Frontal cortex (tissue), 4 donors: ENCODE data around the gene TSEN54. TPM values are rescaled to one million over a fixed set of nuclear protein-coding genes. Genes with fewer than 3 reads are reported as not detected.

Experiments used
- DNase-seq, 2 donors: peaks; one replicate each; pipeline ENCODE4 v3.0.0; 2012; ENCODE audit warnings: low spot score in 2 of 2
- FAIRE-seq: peaks from 2 replicates; lab custom pipeline; 2012; peaks lifted over from hg19 to GRCh38; lab: Jason Lieb, UNC
- total RNA-seq: library from RNA; depleted of rRNA; stranded (reverse); fragments of >200 nt; gene quantifications from one replicate; pipeline ENCODE4 v1.2.3, GENCODE V29; 2014
- donor health status: control.
- donor health status: control.
- donor health status: control.

The TSEN54 gene
- total RNA-seq, 1 donor from 2014 or later: 11.4 TPM

DNA sequence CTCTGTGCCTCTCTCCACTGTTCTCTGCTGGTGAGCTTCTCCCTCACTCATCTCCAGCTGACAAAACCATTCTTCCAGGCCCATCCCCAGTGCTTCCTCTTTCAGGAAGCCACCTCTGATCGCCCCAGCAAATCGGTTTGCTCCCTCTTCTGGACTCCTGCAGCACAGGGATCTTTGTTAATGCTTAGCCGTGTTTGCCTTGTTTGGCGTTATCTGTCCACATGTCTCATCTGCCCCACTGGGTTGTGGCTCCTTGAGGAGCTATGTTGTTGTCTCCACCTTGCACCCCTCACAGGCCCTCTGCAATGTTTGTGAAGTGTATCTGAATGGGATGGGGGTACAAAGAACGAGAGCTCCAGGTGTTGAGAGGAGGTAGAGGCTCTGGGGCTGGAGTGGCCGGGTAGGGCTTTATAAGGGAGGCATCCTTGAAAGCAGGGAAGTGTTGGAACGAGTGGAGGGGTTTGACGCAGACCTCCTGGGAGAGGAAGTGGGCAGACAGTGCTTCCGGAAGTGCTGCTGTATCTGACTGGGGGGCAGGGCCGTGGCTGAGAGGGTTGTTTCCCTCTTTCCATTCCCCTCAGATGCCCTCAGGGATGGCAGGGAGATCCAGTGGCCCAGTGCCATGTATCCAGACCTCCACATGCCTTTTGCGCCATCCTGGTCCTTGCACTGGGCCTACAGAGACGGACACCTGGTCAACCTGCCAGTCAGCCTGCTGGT lies 28.8 kb upstream of the TSEN54 start:
- FAIRE-seq (no peak), DNase-seq (no peak)

DNA sequence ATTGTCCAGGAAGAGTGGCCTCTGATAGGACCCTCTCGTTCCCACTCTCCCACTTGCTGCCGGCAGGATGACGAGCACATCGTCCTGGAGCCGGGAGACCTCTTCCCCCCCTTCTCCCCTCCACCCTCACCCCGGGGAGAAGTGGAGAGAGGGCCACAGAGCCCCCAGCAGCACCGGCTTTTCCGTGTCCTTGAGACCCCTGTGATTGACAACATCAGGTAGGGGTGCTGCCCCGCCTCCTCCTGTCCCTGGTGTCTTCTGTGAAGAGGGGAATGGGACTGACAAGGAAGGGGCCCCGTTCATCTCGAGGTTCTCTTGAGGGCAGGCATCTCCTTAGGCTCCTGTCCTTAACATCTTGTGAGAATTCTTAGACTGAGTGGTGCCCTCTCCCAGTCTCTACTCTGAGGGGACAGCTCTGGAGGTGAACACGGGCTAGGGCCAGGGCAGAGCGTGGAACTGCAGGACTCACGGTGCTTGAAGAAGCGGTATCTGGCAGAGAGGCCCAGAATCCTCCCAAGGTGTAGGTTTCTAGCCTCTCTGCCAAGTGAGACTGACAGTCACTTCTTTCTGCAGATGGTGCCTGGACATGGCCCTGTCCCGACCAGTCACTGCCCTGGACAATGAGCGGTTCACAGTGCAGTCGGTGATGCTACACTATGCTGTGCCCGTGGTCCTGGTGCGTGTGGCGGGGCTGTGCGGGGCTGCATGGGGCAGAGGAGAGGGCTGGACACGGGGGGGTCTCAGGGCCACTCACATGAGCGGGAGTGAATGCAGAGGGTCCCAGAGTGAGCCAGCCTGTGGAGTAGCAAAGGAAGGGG lies 27.4 kb upstream of the TSEN54 start:
- no peak for DNase-seq
- no peak for FAIRE-seq

DNA sequence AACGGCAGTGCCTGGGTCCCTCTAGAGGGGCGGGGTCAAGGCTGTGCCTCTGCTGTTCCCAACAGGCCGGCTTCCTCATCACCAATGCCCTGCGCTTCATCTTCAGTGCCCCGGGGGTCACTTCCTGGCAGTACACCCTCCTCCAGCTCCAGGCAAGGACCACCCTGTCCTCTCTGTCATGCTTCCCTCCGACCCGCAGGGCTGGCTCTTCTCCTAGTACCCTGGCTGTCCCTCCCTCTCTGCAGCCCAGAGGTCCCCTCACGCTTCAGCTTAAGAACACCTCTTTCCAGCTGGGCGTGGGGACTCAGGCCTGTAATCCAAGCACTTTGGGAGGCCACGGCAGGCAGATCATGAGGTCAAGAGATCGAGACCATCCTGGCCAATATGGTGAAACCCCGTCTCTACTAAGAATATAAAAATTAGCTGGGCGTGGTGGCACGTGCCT lies 26.8 kb upstream of the TSEN54 start:
- no peak for DNase-seq
- FAIRE-seq: no peak

DNA sequence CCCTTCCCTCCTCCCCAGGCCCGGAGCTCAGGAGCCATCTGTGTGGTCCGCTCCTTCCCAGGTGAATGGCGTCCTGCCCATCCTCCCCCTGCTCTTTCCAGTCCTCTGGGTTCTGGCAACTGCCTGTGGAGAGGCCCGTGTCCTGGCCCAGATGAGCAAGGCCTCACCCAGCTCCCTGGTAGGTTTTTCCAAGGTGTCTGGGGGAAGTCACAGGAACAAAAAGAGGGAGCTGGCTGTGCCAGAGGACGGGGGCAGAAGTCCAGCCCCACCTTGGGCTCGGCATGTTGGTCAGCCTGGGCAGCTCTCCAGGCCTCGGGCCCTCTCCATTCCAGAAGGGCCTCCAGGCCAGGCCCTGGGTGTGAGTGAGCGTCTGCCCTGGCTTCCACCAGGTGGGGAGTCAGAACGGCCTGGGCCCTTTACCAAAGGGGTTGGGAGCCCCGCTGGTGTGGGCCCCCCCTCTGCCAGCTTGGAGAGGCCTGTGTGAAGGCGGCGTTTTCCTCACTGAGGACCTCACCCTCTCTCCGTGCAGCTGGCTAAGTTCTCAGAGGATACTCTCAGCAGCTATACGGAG lies 26.1 kb upstream of the TSEN54 start:
- DNase-seq: no peak
- FAIRE-seq: no peak

DNA sequence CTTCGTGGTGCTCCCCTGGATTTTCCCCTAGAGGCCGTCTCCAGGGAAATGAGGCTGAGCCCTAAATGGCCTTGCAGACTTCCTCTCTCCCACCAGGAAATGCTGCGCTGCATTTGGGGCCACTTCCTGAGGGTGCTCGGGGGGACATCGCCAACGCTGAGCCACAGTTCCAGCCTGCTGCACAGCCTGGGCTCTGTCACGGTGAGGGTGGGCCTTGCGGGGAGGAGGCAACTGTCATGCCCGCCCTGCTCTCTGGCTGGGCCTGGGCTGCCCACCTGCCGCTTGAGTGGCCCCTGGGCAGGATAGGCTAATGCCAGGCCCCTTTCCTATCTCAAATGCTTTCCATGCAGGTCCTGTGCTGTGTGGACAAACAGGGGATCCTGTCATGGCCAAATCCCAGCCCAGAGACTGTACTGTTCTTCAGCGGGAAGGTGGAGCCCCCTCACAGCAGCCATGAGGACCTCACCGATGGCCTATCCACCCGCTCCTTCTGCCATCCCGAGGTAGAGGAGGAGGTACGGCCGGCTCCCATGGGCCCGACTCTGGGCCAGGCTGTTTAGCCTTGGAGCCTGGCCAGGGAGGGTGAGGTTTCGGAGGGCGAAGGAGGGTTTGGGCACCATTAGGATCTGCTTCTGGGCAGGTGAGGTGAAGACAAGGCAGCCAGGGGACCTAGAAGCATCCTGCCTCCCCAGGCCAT lies 25.2 kb upstream of the TSEN54 start:
- DNase-seq: no peak
- no peak for FAIRE-seq

DNA sequence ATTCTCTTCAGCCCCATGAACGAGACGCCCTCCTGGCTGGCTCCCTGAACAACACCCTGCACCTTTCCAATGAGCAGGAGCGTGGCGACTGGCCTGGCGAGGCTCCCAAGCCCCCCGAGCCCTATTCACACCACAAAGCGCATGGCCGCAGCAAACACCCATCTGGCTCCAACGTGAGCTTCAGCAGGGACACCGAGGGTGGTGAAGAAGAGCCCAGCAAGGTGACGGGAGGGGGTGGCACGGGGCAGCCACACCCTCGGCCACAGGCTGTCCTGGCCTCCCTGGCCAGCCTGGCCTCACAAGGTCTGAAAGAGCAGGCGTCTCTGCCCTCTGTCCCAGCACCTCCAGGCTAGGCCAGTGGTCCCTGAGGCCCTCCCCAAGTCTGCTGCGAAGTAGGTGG lies 24.6 kb upstream of the TSEN54 start:
- FAIRE-seq: no peak
- no peak for DNase-seq

DNA sequence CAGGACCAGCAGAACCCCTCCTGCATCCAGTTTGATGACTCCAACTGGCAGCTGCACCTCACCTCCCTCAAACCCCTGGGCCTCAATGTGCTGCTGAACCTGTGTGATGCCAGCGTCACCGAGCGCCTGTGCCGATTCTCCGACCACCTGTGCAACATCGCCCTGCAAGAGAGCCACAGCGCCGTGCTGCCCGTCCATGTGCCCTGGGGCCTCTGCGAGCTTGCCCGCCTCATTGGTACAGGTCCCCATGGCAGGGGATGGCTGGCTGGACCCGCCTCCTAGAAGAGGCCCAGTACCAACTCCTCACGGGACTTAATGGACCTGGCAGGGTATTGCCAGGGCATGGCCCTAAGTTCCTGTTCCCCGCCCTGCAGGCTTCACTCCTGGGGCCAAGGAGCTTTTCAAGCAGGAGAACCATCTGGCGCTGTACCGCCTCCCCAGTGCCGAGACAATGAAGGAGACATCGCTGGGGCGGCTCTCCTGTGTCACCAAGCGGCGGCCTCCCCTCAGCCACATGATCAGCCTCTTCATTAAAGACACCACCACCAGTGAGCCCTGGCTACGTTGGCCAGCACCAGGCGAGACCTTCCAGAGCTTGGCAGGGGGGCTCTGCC lies 23.7 kb upstream of the TSEN54 start:
- no peak for FAIRE-seq
- no peak for DNase-seq

DNA sequence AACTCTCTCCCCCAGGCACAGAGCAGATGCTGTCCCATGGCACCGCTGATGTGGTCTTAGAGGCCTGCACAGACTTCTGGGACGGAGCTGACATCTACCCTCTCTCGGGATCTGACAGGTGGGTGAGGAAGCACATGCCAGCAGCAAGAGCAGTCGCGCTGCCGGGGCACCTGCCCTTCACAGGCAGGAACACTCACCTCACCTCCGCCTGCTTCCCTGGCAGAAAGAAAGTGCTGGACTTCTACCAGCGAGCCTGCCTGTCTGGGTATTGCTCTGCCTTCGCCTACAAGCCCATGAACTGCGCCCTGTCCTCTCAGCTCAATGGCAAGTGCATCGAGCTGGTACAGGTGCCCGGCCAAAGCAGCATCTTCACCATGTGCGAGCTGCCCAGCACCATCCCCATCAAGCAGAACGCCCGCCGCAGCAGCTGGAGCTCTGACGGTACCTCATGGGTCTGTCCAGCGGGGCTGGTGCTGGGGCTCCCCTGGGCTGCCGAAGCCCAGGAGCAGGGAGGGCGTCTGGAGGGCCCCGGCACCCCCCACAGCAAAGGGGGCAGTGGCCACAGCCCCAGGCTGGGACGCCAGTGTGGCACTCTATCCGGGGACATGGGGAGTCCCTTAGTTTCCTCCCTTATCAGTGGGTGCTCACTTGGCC lies 22.7 kb upstream of the TSEN54 start:
- DNase-seq (no peak), FAIRE-seq (no peak)

DNA sequence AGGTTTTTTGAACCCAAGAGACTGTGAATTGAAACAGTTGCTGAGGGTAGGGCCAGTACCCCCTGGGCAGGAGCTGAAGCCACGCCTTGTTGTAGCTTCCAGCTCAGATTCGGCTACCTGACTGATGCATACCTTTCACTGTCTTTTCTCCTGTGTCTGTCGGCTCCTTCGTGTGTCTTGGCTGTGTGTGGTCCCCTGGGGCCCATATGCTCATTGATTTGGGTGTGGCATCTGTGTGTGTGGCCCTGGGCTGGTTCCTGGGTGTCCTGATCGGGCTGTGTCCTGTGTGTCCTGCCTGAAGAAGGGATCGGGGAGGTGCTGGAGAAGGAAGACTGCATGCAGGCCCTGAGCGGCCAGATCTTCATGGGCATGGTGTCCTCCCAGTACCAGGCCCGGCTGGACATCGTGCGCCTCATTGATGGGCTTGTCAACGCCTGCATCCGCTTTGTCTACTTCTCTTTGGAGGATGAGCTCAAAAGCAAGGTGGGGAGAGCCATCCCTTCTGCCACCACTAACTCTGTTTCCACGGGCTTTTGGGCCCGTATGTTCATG lies 21.9 kb upstream of the TSEN54 start:
- DNase-seq (no peak), FAIRE-seq (no peak)

DNA sequence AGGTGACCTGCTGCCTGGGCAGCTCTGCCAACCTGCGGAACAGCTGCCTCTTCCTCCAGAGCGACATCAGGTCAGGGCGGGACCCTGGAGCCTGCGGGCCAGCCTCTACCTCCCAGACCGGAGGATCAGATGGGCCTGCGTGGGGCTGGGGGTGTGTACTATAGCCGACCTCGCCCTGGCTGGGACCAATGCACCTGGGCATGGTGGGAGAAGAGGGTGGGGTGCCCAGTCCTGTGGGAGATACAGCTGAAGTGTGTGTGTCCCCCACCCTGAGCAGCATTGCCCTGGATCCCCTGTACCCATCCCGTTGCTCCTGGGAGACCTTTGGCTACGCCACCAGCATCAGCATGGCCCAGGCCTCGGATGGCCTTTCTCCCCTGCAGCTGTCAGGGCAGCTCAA lies 20.3 kb upstream of the TSEN54 start:
- FAIRE-seq (no peak), DNase-seq (no peak)

DNA sequence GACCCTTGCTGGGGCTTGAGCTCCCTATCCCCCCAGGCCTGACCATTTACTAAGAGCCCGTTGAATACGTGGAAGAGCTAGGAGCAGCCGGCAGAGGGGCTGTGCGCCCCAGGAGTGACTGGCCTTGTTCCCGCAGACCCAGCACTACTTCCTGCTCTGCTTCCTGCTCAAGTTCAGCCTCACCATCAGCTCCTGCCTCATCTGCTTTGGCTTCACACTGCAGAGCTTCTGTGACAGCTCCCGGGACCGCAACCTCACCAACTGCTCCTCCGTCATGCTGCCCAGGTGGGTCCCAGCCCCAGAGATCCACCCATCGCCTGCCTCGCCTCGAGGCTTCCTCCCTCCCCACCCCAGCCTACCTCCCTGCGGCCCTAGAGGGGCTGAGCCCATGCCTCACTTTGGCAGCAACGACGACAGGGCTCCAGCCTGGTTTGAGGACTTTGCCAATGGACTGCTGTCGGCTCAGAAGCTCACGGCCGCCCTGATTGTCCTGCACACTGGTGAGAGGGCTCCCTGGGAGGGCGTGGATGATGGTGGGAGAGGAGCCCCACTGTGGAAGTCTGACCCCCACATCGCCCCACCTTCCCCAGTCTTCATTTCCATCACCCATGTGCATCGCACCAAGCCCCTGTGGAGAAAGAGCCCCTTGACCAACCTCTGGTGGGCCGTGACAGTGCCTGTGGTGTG lies 18.1 kb upstream of the TSEN54 start:
- DNase-seq: no peak
- no peak for FAIRE-seq

DNA sequence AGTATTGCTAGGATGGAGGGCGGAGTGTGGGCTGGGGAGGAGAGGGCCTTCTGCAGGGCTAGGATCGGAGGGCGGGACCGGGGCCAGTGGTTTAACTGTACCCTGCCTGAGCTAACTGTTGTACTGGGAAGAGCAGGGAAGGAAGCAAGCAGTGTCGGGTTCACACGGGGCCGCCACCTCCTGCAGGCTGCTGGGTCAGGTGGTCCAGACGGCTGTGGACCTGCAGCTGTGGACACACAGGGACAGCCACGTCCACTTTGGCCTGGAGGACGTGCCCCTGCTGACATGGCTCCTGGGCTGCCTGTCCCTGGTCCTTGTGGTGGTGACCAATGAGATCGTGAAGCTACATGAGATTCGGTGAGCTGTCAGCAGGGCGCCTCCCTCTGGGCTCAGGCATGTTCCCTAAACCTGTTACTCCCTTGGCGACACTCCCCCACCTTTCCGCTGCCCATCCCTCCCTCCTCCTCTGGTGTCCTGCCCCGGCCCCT lies 17.6 kb upstream of the TSEN54 start:
- FAIRE-seq (no peak), DNase-seq (no peak)

DNA sequence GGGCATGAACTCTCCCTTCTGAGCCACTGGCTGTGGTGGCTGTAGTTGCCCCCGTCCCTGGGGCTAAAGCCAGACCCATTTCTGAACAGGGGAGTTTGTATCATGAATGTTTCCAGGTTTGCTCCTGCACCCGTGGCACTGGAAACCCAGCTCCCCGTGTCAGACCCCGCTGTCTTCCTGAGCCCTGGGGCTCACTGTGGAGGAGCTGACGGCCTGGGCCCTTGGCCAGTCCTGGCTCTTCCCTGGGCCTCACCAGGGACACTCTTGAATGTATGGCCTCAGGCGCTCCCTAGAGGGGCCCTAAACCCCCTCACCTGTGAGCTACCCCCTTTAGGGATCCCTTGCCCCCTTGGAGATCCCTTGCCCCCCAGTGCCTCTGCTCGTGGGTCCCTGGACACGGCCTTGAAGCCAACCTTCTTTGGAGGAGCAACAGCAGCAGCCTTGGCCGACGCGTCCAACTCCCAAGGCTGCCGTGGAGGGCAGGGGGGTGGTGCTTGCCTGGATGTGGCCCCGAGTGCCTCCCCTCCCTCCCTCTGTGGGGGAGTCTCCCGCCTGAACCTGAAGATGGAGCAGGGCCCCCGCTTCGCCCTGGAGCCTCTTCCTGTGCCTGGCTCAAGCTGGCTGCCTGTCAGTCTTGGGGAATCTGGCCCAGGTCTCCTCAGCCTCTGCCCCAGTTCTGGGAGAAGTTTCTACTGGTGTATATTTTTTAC lies 16.9 kb upstream of the TSEN54 start:
- DNase-seq (no peak), FAIRE-seq (no peak)

DNA sequence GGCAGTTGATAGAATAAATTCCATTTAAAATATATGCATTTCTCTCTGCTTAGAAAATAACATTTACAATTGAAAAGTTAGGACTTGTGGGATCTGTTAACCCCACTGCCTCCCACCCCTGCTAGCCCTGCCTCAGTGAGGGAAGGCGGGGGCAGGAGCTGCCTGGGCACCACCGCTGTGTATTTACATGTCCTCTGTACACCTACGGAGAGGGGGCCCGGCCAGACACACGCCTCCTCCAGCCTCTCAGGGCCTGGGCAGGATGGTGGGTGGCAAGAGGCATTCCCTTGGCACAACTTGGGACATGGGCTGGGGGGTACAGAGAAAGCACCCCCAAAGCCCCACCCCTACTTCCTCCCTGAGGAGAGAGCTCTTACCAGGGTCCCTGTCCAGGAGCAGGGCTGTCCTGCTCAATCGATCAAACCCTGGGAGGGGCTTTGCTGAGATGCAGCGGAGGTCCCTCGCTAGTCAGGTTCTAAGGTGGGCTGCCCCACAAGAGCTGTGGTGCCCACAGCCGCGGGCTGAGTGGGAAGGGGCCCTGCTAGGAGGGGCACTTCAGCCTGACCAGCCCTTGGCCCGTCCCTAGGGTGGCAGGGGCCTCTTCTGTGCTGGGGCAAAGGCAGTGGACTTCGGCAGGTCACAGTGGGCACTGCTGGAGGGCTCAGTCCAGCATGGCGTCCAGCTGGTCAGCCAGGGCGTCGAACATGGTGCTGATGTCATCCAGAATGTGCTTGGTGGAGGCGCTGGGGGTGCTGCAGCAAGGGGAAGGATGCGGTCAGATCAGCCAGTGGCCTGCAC lies 15.7 kb upstream of the TSEN54 start:
- DNase-seq: no peak
- FAIRE-seq: no peak

DNA sequence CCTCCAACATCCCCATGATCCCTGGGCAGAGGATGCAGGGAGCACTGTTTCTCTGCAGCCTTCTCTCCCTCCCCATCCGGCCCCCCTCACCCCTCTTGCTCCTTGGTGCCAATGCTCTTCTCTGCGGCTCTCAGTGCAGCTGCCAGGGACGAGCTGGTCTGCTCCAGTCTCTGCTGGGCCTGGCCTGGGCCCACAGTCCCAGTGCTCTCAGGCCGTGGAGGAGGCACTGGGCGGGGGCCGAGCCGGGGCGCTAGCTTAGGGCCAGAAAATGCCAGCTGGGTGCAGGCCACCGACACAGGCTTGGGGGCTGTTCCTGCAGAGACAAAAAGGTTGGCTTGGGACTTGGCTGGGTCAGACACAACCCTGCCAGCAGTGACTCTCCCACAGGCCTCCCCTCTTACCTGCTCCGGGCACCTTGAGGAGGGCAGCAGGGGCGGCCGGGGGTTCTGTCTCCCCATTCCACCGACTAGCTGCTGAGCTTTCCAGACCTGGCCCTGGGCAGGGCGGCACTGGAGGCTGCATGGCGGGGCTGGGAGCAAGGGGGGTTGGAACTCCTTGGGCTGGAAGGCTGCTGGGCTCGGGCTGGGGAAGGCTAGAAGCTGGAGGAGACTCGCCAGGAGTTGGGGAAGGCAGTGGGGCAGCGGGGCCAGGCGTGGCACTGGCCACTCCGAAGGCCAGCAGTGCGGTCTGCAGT lies 14.8 kb upstream of the TSEN54 start:
- no peak for FAIRE-seq
- DNase-seq: peak; percentile 80 to 85

DNA sequence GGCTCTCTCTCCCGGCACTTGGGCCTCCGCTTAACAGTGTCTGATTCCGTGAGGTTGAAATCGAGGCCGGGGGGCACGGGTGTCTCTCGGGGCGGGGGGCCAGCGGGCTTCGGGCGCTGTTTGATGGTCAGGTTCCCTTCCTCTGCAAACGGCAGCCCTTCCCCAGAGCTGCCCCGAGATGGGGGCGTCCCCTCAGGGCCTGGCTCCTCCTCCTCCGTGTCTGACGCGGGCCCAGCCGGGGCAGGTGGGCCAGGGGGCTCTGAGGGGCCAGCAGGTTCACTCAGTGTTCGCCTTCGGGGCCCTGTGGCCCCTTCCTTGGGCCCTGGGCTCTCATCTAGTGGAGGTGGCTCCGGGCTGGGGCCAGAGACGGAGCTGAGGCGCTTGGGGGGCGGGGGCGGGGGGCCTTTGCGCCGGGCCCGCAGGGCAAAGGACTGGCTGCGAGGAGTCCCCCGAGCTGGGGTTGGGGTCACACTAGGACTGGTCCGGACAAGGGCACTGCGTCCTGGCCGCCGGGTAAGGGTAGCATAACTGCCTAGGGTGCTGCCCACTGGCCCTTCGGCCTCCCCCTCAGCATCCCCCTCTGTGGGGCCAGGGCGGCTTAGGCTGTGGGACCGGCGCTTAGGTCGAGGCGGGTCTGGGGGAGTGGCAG lies 14.1 kb upstream of the TSEN54 start:
- DNase-seq: no peak
- no peak for FAIRE-seq
